Heart right ventricle (tissue), 16 donors: ENCODE measurements around the gene NEUROD1. TPM values are rescaled to one million over a fixed set of nuclear protein-coding genes. Genes with fewer than 3 reads are reported as not detected.

Source experiments
- ATAC-seq, 8 donors: fragments of 200-7000 bp; cut with Tn5 transposase; one replicate each; pipeline ENCODE4 v1.9.1; 2020; ENCODE audit warnings: mild to moderate bottlenecking in 8 of 8, moderate library complexity in 8 of 8, moderate number of reproducible peaks in 1 of 8
- DNase-seq, 2 donors: peaks; one replicate each; pipeline ENCODE4 v3.0.0-alpha.2; 2020
- H3K27ac ChIP-seq, 10 donors: fragments of 200-600 bp; sonication (generic) in 2 of 10; one replicate each; pipeline versions ENCODE4 v1.5.0 to v1.8.0; 2020 to 2022; ENCODE audit warnings: mild to moderate bottlenecking in 3 of 10
- H3K27me3 ChIP-seq, 7 donors: fragments of 200-600 bp; one replicate each; pipeline ENCODE4 v1.8.0; 2021 to 2022; ENCODE audit warnings: mild to moderate bottlenecking in 2 of 7
- H3K36me3 ChIP-seq, 9 donors: fragments of 200-600 bp; sonication (generic) in 1 of 9; one replicate each; pipeline versions ENCODE4 v1.5.0 to v1.8.0; 2020 to 2022; ENCODE audit warnings: mild to moderate bottlenecking in 2 of 9
- H3K4me1 ChIP-seq, 9 donors: fragments of 200-600 bp; sonication (generic) in 1 of 9; one replicate each; pipeline versions ENCODE4 v1.5.0 to v1.8.0; 2020 to 2022; ENCODE audit warnings: mild to moderate bottlenecking in 4 of 9
- H3K4me3 ChIP-seq, 10 donors: fragments of 200-600 bp; sonication (generic) in 2 of 10; one replicate each; pipeline versions ENCODE4 v1.5.0 to v1.8.0; 2020 to 2022; ENCODE audit warnings: mild to moderate bottlenecking in 7 of 10, moderate library complexity in 2 of 10
- H3K9me3 ChIP-seq, 11 donors: fragments of 200-600 bp in 10 of 11; sonication (generic) in 2 of 11; one replicate each; pipeline versions ENCODE4 v1.5.0 to v1.8.0; 2013 to 2022; ENCODE audit warnings: mild to moderate bottlenecking in 2 of 11, control low read depth in 1 of 11, moderate library complexity in 1 of 11
- WGBS, 2 donors: extraction: QIAGEN DNeasy Blood & Tissue Kit; methylation state at CpG; one replicate each; pipeline ENCODE4 v1.1.7; 2013; ENCODE audit warnings: inconsistent platforms in 1 of 2; 5-methylcytosine and 5-hydroxymethylcytosine counted together
- intact Hi-C, 10 donors: fragments of 100-400 bp; cut with DNase I; formaldehyde crosslinking; loops; one replicate each; pipeline versions ENCODE4 v1.11.1 to v1.14.2; 2022
- polyA plus RNA-seq, 2 donors: library from polyadenylated mRNA; stranded (reverse); fragments of 200-250 nt; gene quantifications; one replicate each; pipeline ENCODE4 v1.2.3, GENCODE V29; 2013
- total RNA-seq, 10 donors: library from RNA; stranded (reverse); fragmentation: NEBNext Ultra II Directional in 3 of 10; extraction: Animal tissue kit (Norgen Biotek cat#: 25700) in 3 of 10; gene quantifications; one replicate each; pipeline versions ENCODE4 v1.2.1 to v1.2.4, GENCODE V29; 2021 to 2023
- TF ChIP-seq, protein P1 (sequence below), 9 donors: fragments of 200-600 bp; sonication (generic) in 2 of 9; IDR thresholded peaks; one replicate each; pipeline versions ENCODE4 v1.5.0 to v1.8.0; 2021 to 2022; ENCODE audit warnings: antibody characterized with exemption in 9 of 9, mild to moderate bottlenecking in 5 of 9, moderate library complexity in 1 of 9
- donor health status: Arrhythmogenic right ventricular cardiomyopathy.
- donor health status: ischemic (EF 13 %, LVEDD 7.1; RV severe dilation, severe dysfunction).
- donor health status: healthy with polysubstance abuse.
- donor health status: DM: no; HTN: yes; CAD: no.
- donor health status: DM: no; HTN: no; CAD: no.
- donor health status: ischemic (EF 25% LVEDD 6.9; RV normal size, moderate dysfunction).
- donor health status: ischemic (EF 25% LVEDD 5.7; RV mildly dilated, moderate dysfunction).
- donor health status: healthy.
- donor health status: DM: yes; HTN: yes; CAD: no.
- donor health status: Ischemic cardiomyopathy.
- donor health status: ischemic (EF 35%, LVEDD 5.7; RV mildly dilated, moderate dysfunction).
- donor health status: nonischemic (EF 11% LVEDD 7.7; RV severe dilation, severe dysfunction).
- donor health status: DM: yes; HTN: yes; CAD: no.
- donor health status: PGD.
- donor health status: ischemic (EF 29% LVEDD 5.4; RV normal size, mild dysfunction).
- donor health status: nonischemic (EF 23%, LVEDD 6.1; RV moderate dilation, normal function).

NEUROD1 gene
- total and polyA plus RNA-seq, 12 donors: not detected

DNA sequence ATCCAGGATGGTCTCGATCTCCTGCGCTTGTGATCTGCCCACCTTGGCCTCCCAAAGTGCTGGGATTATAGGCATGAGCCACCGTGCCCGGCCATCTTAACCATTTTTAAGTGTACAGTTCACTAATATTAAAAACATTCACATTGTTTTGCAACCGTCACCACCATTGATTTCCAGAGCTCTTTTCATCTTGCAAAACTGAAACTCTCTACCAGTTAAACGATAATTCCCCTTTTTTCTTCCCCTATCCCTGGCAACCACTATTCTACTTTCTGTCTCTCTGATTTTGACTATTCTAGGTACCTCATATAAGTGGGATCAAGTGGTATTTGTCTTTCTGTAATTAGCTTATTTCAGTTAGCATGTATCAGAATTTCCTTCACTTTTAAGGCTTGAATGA lies 16.8 kb upstream of the NEUROD1 start:
- H3K9me3 ChIP-seq: no peaks in the 10 kb centered on the region
- no peaks in the 10 kb centered on the region for H3K36me3 ChIP-seq
- H3K27ac ChIP-seq: no peak overlapping the region
- H3K27me3 ChIP-seq: peaks cover 0 to 19% (median 0%) of the 10 kb centered on the region in 7 donors
- H3K4me1 ChIP-seq: peaks cover 0 to 7% (median 0%) of the 10 kb centered on the region in 9 donors
- TF ChIP-seq, protein P1, sequence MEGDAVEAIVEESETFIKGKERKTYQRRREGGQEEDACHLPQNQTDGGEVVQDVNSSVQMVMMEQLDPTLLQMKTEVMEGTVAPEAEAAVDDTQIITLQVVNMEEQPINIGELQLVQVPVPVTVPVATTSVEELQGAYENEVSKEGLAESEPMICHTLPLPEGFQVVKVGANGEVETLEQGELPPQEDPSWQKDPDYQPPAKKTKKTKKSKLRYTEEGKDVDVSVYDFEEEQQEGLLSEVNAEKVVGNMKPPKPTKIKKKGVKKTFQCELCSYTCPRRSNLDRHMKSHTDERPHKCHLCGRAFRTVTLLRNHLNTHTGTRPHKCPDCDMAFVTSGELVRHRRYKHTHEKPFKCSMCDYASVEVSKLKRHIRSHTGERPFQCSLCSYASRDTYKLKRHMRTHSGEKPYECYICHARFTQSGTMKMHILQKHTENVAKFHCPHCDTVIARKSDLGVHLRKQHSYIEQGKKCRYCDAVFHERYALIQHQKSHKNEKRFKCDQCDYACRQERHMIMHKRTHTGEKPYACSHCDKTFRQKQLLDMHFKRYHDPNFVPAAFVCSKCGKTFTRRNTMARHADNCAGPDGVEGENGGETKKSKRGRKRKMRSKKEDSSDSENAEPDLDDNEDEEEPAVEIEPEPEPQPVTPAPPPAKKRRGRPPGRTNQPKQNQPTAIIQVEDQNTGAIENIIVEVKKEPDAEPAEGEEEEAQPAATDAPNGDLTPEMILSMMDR (IDR thresholded peaks at IDR 0.05): no peak
- DNase-seq: no peak
- intact Hi-C loops: no loop called here
- 83 to 85% methylated on average over 6 of the region's 6 CpGs for WGBS, 2 donors
- no peak overlapping the region for H3K4me3 ChIP-seq
- ATAC-seq: no peak

DNA sequence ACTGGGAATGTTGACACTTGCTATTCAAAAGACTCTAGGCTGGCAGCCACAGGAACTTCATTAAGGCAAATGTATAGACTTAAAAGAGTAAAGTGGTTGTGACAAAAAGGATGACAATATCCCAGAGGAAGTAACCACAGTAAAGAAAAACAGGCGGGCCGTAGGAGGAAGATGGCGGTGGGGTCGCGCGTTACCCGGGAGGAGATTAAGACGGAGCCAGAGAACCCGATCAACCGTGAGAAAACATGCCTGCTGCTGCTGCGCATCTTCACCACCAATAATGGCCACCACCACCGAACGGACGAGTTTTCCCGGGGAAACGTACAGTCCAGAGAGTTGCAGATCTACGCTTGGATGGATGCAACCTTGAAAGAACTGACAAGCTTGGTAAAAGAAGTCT lies 14.0 kb upstream of the NEUROD1 start:
- no peaks in the 10 kb centered on the region for H3K36me3 ChIP-seq
- H3K9me3 ChIP-seq: no peaks in the 10 kb centered on the region
- peaks cover 0 to 38% (median 12%) of the 10 kb centered on the region in 7 donors for H3K27me3 ChIP-seq
- TF ChIP-seq, protein P1 (IDR thresholded peaks at IDR 0.05): no peak
- 88 to 92% methylated on average over 17 of the region's 17 CpGs for WGBS, 2 donors
- peaks cover 0 to 7% (median 0%) of the 10 kb centered on the region in 9 donors for H3K4me1 ChIP-seq
- H3K4me3 ChIP-seq: no peak overlapping the region
- ATAC-seq (no peak), DNase-seq (no peak)
- intact Hi-C loops: no loop called here
- H3K27ac ChIP-seq: no peak overlapping the region

DNA sequence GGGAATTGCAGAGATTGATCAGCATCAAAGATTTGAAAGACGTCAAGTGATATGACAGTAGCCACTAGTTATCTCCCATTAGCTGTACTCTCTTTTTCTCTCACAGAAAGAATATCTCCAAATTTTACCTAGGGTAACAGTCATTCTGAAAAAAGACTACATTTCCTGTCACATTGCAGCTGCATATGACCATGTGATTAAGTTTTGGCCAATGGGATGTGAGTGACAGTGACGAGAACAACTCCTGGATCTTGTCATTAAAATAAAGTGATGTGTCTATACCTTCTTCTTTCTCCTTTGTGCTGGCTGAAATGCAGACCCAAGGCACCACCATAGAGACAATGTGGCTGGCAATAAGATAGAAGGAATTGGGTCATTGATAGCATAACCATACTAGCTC lies 10.5 kb upstream of the NEUROD1 start:
- no peak for ATAC-seq
- Histone ChIP-seq H3K27me3 (peaks cover 0 to 52% (median 37%) of the 10 kb centered on the region in 7 donors), H3K27ac (no peak overlapping the region), H3K4me1 (no peaks in the 10 kb centered on the region), H3K36me3 (no peaks in the 10 kb centered on the region), H3K9me3 (no peaks in the 10 kb centered on the region), H3K4me3 (no peak overlapping the region)
- WGBS, 2 donors: 75 to 78% methylated on average over 2 of the region's 2 CpGs
- intact Hi-C loops: no loop called here
- no peak for DNase-seq
- TF ChIP-seq, protein P1 (IDR thresholded peaks at IDR 0.05): no peak

DNA sequence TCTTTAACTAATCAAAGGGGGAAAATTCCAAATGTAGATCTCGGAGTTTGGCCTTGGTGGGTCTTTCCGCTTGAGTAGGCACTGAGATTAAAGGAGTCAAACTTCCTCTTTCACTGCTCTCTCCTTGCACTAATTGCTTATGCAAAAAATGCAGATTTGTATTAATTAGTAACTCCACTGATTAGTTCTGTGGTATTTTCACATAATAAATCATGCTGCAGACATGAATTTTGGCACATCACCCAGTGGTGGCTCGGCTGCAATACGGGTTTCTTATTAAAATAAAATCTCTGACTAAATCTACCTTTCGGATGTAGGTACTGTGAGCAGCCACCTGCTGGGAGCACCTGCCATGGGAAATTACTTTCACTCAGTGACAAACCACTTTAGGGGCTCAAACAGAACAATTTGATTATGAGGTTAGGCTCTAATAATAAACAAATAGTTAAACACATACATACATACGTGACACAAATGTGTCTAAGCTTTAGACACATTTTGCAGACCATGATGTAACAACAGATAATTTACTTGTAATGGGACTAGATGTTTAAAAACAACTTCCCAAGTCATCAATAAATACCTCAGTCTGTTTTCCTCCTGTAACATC lies 6.4 kb upstream of the NEUROD1 start:
- TF ChIP-seq, protein P1 (IDR thresholded peaks at IDR 0.05): no peak
- no peak overlapping the region for H3K27ac ChIP-seq
- no peak overlapping the region for H3K4me3 ChIP-seq
- H3K4me1 ChIP-seq: peaks cover 0 to 19% (median 9%) of the 10 kb centered on the region in 9 donors
- ATAC-seq (no peak), DNase-seq (no peak)
- H3K9me3 ChIP-seq: no peaks in the 10 kb centered on the region
- 38 to 53% methylated on average over 6 of the region's 6 CpGs for WGBS, 2 donors
- peaks cover 19 to 87% (median 79%) of the 10 kb centered on the region in 7 donors for H3K27me3 ChIP-seq
- H3K36me3 ChIP-seq: no peaks in the 10 kb centered on the region
- intact Hi-C loops: no loop called here
